GM18499 (cell line): ENCODE measurements around the gene SPATA13.
"Not testable (repeated sequence)": the region's sequence is repeated elsewhere in the genome, so short reads cannot be mapped to it uniquely, and the experiment has no call there.

Source experiments
- ATAC-seq: cut with Tn5 transposase; IDR thresholded peaks from one replicate; pipeline ENCODE4 v1.9.1; 2021; ENCODE audit warnings: moderate number of reproducible peaks; ENCODE audit not compliant: insufficient read depth, unreplicated experiment

SPATA13 gene

GRCh38 chr13:24301434-24301833 is 140.9 kb downstream of the SPATA13 start:
- ATAC-seq, result no peak

GRCh38 chr13:24301911-24302310 is 141.4 kb downstream of the SPATA13 start:
- no peak for ATAC-seq

GRCh38 chr13:24304620-24305019 is 144.1 kb downstream of the SPATA13 start:
- ATAC-seq, result no peak

- no peak for ATAC-seq
Measured at GRCh38 chr13:24306632-24307031, 146.1 kb downstream of the SPATA13 start.

- no peak for ATAC-seq
Measured at GRCh38 chr13:24307211-24308067, 146.9 kb downstream of the SPATA13 start.

GRCh38 chr13:24308068-24308445 is 147.5 kb downstream of the SPATA13 start:
- ATAC-seq, result no peak

- ATAC-seq, result no peak
Measured at GRCh38 chr13:24308488-24309020, 148.0 kb downstream of the SPATA13 start.

GRCh38 chr13:24309300-24309699 is 148.8 kb downstream of the SPATA13 start, which contains the start of gene C1QTNF9:
Gene C1QTNF9 (plus strand): TSS chr13:24309580. CDS start chr13:24316004, 6,424 bp downstream.
- not testable (repeated sequence) for ATAC-seq

GRCh38 chr13:24313439-24313838 is 152.9 kb downstream of the SPATA13 start:
- no peak for ATAC-seq

- not testable (repeated sequence) for ATAC-seq
Measured at GRCh38 chr13:24317835-24318234, 157.3 kb downstream of the SPATA13 start.

GRCh38 chr13:24318878-24319277 is 158.4 kb downstream of the SPATA13 start:
- not testable (repeated sequence) for ATAC-seq

GRCh38 chr13:24319641-24320040 is 159.1 kb downstream of the SPATA13 start:
- ATAC-seq, result not testable (repeated sequence)

GRCh38 chr13:24321416-24321815 is 160.9 kb downstream of the SPATA13 start:
- not testable (repeated sequence) for ATAC-seq

- not testable (repeated sequence) for ATAC-seq
Measured at GRCh38 chr13:24322470-24322869, 161.9 kb downstream of the SPATA13 start.

- no peak for ATAC-seq
Measured at GRCh38 chr13:24323036-24323738, 162.7 kb downstream of the SPATA13 start.

- no peak for ATAC-seq
Measured at GRCh38 chr13:24323739-24324075, 163.2 kb downstream of the SPATA13 start.

- ATAC-seq, result not testable (repeated sequence)
Measured at GRCh38 chr13:24327598-24327997, 167.1 kb downstream of the SPATA13 start.

GRCh38 chr13:24328145-24328544 is 167.6 kb downstream of the SPATA13 start:
- ATAC-seq, result no peak

GRCh38 chr13:24338721-24339120 is 178.2 kb downstream of the SPATA13 start:
- ATAC-seq, result no peak

- no peak for ATAC-seq
Measured at GRCh38 chr13:24339937-24340607, 179.6 kb downstream of the SPATA13 start.

- ATAC-seq, result no peak
Measured at GRCh38 chr13:24340608-24340955, 180.1 kb downstream of the SPATA13 start.
